Measurements from ENCODE around the gene ZNF845. TPM values are rescaled to one million over a fixed set of nuclear protein-coding genes. Genes with fewer than 3 reads are reported as not detected.

ZNF845 gene
- total RNA-seq, 1 donor from 2014 or later: 7.5 TPM

Other genes with a start within 250 kb of the ZNF845 start
- gene ZNF160, start 230.3 kb upstream of the ZNF845 start, total RNA-seq: 67.8 to 71.0 TPM (median 68.3 TPM) in 3 replicates
- 13.1 to 15.6 TPM (median 13.8 TPM) in 3 replicates for gene ZNF415, start 200.8 kb upstream of the ZNF845 start, total RNA-seq
- gene ZNF347, start 174.7 kb upstream of the ZNF845 start, total RNA-seq: 12.1 to 15.6 TPM (median 14.8 TPM) in 3 replicates
- gene ZNF665, start 140.4 kb upstream of the ZNF845 start, total RNA-seq: 8.8 to 9.8 TPM (median 8.9 TPM) in 3 replicates
- gene ZNF677, start 78.9 kb upstream of the ZNF845 start, total RNA-seq: 50.2 to 53.4 TPM (median 51.7 TPM) in 3 replicates
- gene VN1R2, start 75.5 kb upstream of the ZNF845 start, total RNA-seq: 0.20 TPM in 1 of 3 replicates, not detected in the others
- gene VN1R4, start 66.0 kb upstream of the ZNF845 start, total RNA-seq: not detected in 3 replicates
- 20.2 to 23.5 TPM (median 20.5 TPM) in 3 replicates for gene ZNF525, start 32.0 kb downstream of the ZNF845 start, total RNA-seq
- 15.5 to 17.7 TPM (median 16.1 TPM) in 3 replicates for gene ZNF765, start 61.4 kb downstream of the ZNF845 start, total RNA-seq
- 15.0 to 16.2 TPM (median 16.1 TPM) in 3 replicates for gene ZNF761, start 98.2 kb downstream of the ZNF845 start, total RNA-seq
- 5.4 to 6.1 TPM (median 6.0 TPM) in 3 replicates for gene ZNF813, start 134.0 kb downstream of the ZNF845 start, total RNA-seq
- gene ZNF331, start 204.4 kb downstream of the ZNF845 start, total RNA-seq: 17.6 to 19.5 TPM (median 19.4 TPM) in 3 replicates